Ascending aorta (tissue), 2 donors: Measurements from ENCODE around the gene IL34. TPM values are rescaled to one million over a fixed set of nuclear protein-coding genes. Genes with fewer than 3 reads are reported as not detected.

Source experiments
- DNase-seq, 2 donors: peaks; one replicate each; pipeline ENCODE4 v3.0.0-alpha.2; 2019; ENCODE audit warnings: low spot score in 2 of 2
- H3K27ac ChIP-seq, 2 donors: fragments of 200-600 bp; sonication (generic); one replicate each; pipeline ENCODE4 v1.5.1; 2016 to 2017; ENCODE audit warnings: mild to moderate bottlenecking in 1 of 2
- H3K27me3 ChIP-seq: fragments of 200-600 bp; sonication (generic); one replicate; pipeline ENCODE4 v1.5.1; 2017
- H3K36me3 ChIP-seq, 2 donors: fragments of 200-600 bp; sonication (generic); one replicate each; pipeline ENCODE4 v1.5.1; 2016
- H3K4me1 ChIP-seq, 2 donors: fragments of 200-600 bp; sonication (generic); one replicate each; pipeline ENCODE4 v1.5.1; 2016 to 2017; ENCODE audit warnings: mild to moderate bottlenecking in 1 of 2
- H3K4me3 ChIP-seq, 2 donors: fragments of 200-600 bp; sonication (generic); one replicate each; pipeline ENCODE4 v1.5.1; 2016 to 2017; ENCODE audit warnings: mild to moderate bottlenecking in 1 of 2
- H3K9me3 ChIP-seq, 2 donors: fragments of 200-600 bp; sonication (generic); one replicate each; pipeline ENCODE4 v1.5.1; 2016
- CTCF ChIP-seq, 3 experiments: fragments of 200-600 bp in 2 of 3; fragments of 450-650 bp in 1 of 3; sonication (generic) in 2 of 3; IDR thresholded peaks; one replicate each; pipeline ENCODE4 v1.5.1; 2016 to 2019; ENCODE audit warnings: antibody characterized with exemption in 3 of 3, mild to moderate bottlenecking in 1 of 3, moderate library complexity in 1 of 3
- intact Hi-C: fragments of 100-400 bp; cut with DNase I; formaldehyde crosslinking; loops from one replicate; pipeline ENCODE4 v1.15.1; 2023
- total RNA-seq: library from RNA; depleted of rRNA; stranded (reverse); fragments of >200 nt; gene quantifications from one replicate; pipeline ENCODE4 v1.1.0, GENCODE V29; 2016

Gene IL34
- total RNA-seq, 1 donor from 2014 or later: 116 TPM

GRCh38 chr16:70688246-70688742 is 41.9 kb downstream of the IL34 start:
- intact Hi-C loops: loop anchor here (10.0 kb wide), 1 partner anchor 877 kb away; no protein-coding TSS in a partner anchor
- H3K4me3 ChIP-seq: no peak overlapping the region
- TF ChIP-seq CTCF (IDR thresholded peaks at IDR 0.05): no peak

GRCh38 chr16:70689035-70689969 is 42.9 kb downstream of the IL34 start:
- Histone ChIP-seq H3K4me3 (no peak overlapping the region), H3K9me3 (no peaks in the 10 kb centered on the region), H3K4me1 (peaks cover 49 to 84% of the 10 kb centered on the region in 2 donors), H3K27me3 (no peaks in the 10 kb centered on the region), H3K36me3 (no peaks in the 10 kb centered on the region), H3K27ac (peak overlapping the region; percentile 96 to 97)
- intact Hi-C loops: loop anchor here (10.0 kb wide), 1 partner anchor 875 kb away; no protein-coding TSS in a partner anchor
- DNase-seq: no peak
- TF ChIP-seq CTCF (IDR thresholded peaks at IDR 0.05): no peak

More at GRCh38 chr16:70688246-70688742, 41.9 kb downstream of the IL34 start:
- DNase-seq: no peak
- H3K27ac ChIP-seq: peak overlapping the region; percentile 96 to 97
- peaks cover 44 to 81% of the 10 kb centered on the region in 2 donors for H3K4me1 ChIP-seq
- H3K9me3 ChIP-seq: no peaks in the 10 kb centered on the region
- no peaks in the 10 kb centered on the region for H3K27me3 ChIP-seq
- H3K36me3 ChIP-seq: no peaks in the 10 kb centered on the region

GRCh38 chr16:70689970-70690891 is 43.9 kb downstream of the IL34 start:
- intact Hi-C loops: loop anchor here (10.0 kb wide), 1 partner anchor 875 kb away; no protein-coding TSS in a partner anchor
- H3K27ac ChIP-seq: peak overlapping the region; percentile 96 to 97

GRCh38 chr16:70691223-70692129 is 45.1 kb downstream of the IL34 start:
- no peaks in the 10 kb centered on the region for H3K9me3 ChIP-seq
- no peaks in the 10 kb centered on the region for H3K36me3 ChIP-seq
- H3K4me3 ChIP-seq: no peak overlapping the region
- no peaks in the 10 kb centered on the region for H3K27me3 ChIP-seq
- TF ChIP-seq CTCF (IDR thresholded peaks at IDR 0.05): no peak
- H3K27ac ChIP-seq: peak overlapping the region; percentile 96 to 97
- intact Hi-C loops: loop anchor here (2.0 kb wide), 2 partner anchors 23 to 55 kb away; no protein-coding TSS in a partner anchor
- DNase-seq: peak; percentile 82 to 97
- peaks cover 49 to 86% of the 10 kb centered on the region in 2 donors for H3K4me1 ChIP-seq

More at GRCh38 chr16:70689970-70690891, 43.9 kb downstream of the IL34 start:
- H3K4me1 ChIP-seq: peaks cover 49 to 82% of the 10 kb centered on the region in 2 donors
- H3K27me3 ChIP-seq: no peaks in the 10 kb centered on the region
- H3K4me3 ChIP-seq: no peak overlapping the region
- no peak for DNase-seq
- H3K9me3 ChIP-seq: no peaks in the 10 kb centered on the region
- TF ChIP-seq CTCF (IDR thresholded peaks at IDR 0.05): no peak
- no peaks in the 10 kb centered on the region for H3K36me3 ChIP-seq
